GM18526 (cell line): ENCODE data around the gene ZBTB46.

Experiments
- POLR2A ChIP-seq: IDR thresholded peaks from 3 replicates; pipeline ENCODE4 v1.6.1; 2011; ENCODE audit not compliant: insufficient read length; ENCODE audit errors: extremely low read depth

The ZBTB46 gene

GRCh38 chr20:63787749-63788148 lies 43.3 kb downstream of the ZBTB46 start:
- no peak for TF ChIP-seq POLR2A

- TF ChIP-seq POLR2A, result no peak
Measured at GRCh38 chr20:63787302-63787701, 43.8 kb downstream of the ZBTB46 start.

GRCh38 chr20:63785691-63786131 lies 45.4 kb downstream of the ZBTB46 start:
- TF ChIP-seq POLR2A, result no peak

- TF ChIP-seq POLR2A, result no peak
Measured at GRCh38 chr20:63783970-63784369, 47.1 kb downstream of the ZBTB46 start.

GRCh38 chr20:63782521-63782971 lies 48.5 kb downstream of the ZBTB46 start:
- no peak for TF ChIP-seq POLR2A

- TF ChIP-seq POLR2A, result no peak
Measured at GRCh38 chr20:63782051-63782471, 49.0 kb downstream of the ZBTB46 start.

- TF ChIP-seq POLR2A, result no peak
Measured at GRCh38 chr20:63781181-63781580, 49.9 kb downstream of the ZBTB46 start.

GRCh38 chr20:63778857-63779256 lies 52.2 kb downstream of the ZBTB46 start:
- no peak for TF ChIP-seq POLR2A

- no peak for TF ChIP-seq POLR2A
Measured at GRCh38 chr20:63778034-63778752, 52.9 kb downstream of the ZBTB46 start.

GRCh38 chr20:63777614-63778013 lies 53.5 kb downstream of the ZBTB46 start:
- no peak for TF ChIP-seq POLR2A

GRCh38 chr20:63775096-63775978 lies 55.7 kb downstream of the ZBTB46 start:
- no peak for TF ChIP-seq POLR2A

GRCh38 chr20:63774306-63774705 lies 56.8 kb downstream of the ZBTB46 start:
- TF ChIP-seq POLR2A, result no peak

- no peak for TF ChIP-seq POLR2A
Measured at GRCh38 chr20:63773571-63774241, 57.4 kb downstream of the ZBTB46 start.

GRCh38 chr20:63772781-63773518 lies 58.1 kb downstream of the ZBTB46 start:
- TF ChIP-seq POLR2A, result no peak
